ENCODE results near the gene CA4. TPM values are rescaled to one million over a fixed set of nuclear protein-coding genes. Genes with fewer than 3 reads are reported as not detected.
"Not testable (repeated sequence)": the region's sequence is repeated elsewhere in the genome, so short reads cannot be mapped to it uniquely, and the experiment has no call there.

The CA4 gene
- total RNA-seq, 1 donor from 2014 or later, result 5.2 TPM

- not testable (repeated sequence) for DNase-seq
Measured at GRCh38 chr17:60174767-60175166, 25.0 kb downstream of the CA4 start.

- not testable (repeated sequence) for DNase-seq
Measured at GRCh38 chr17:60176763-60177162, 27.0 kb downstream of the CA4 start.

DNA sequence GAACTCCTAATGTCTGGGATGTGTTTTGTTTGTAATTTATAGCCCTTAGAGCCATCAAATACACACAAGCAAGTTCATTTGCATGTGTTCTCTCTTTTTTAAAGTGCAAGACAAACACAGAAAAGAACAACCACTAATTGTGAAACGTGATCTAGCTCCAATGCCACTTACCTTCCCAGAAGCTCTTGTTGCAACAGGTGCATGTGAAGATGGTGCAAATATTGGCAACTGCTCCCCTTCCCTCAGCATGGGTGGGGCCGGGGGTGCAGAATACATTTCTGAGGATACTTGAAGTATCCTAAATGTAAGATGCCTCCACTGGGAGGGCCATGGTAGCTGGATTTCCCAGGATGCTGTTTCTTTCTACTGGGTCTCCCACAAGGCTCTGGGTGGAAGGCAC, 28.4 kb downstream of the CA4 start:
- not testable (repeated sequence) for DNase-seq

DNA sequence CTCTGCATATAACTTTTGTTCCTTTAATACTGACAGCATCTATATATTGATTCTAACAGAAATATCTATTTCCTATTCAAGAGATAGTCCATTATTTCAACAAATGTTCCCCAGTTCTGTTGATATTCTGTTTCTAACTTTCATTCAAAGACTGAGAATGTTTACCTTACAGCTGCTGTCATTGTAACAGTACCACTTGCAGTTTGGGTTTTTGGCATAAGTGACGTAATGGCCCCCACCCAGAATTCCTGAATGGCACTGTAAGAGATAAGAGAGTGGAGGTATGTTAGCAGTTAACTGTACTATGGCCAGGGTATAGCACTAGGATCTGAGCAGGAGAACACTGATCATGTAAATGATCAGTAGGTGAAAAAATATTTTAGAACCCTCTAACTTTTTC, 30.6 kb downstream of the CA4 start:
- not testable (repeated sequence) for DNase-seq

DNA sequence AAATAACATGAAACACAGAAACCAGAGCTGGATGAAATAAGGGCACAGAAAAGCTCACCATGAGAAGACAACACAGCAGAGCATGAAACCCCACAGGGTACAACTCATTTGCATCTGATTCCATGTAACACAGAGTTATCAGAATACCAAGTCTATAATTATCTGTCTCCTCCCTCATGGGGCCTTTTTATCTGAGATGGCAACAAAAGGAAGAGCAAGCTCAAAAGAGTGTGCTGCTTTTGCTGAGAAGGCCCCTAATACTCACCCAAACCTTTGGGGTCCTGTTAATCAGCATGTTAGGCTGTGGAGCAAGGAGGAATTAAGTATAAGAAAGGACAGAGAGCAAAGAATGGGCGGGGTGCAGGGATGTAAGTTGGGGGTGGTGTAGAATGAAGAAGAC, 36.6 kb downstream of the CA4 start:
- not testable (repeated sequence) for DNase-seq

DNA sequence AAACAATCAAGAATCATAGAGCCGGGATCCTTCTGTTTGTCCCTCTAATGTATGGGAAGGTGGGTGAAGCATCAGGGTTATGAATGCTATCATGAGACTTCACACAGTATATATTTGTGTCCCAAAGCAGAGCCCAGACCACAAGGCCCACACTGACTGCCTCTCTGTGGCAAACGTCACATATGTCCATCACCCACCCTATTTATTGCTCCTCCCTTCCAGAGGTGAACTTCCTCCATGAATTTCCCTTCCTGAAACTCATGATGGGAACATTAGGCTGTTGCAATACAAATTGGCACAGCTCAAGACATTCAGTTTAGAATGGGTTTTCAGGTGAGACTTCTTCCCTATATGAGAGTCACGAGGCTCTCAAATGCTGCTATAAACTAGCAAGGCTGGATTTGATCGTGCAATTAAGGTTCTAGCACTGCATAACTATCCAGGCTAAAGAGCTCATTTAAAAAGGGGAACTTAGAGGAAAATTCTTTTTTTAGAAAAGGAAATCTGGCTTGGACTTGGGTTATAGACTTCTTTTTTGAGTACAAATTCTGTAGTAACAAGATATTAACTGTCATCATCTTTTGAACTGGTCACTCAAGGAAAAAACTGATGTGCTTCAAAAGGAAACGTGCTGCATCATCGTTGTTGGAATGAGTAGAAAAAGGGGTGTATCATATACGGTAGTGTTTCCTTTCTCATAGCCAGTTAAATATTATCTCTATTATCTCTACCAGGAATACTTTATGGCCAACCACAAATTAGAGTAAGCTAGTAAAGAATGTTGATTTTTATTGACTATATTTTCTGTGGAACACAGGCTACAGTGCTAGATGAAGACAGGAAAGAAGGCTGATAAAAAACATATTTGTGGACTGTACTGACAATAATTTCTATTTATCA, 37.3 kb downstream of the CA4 start:
- not testable (repeated sequence) for DNase-seq

GRCh38 chr17:60188759-60189158, 39.0 kb downstream of the CA4 start:
- DNase-seq, result no peak

DNA sequence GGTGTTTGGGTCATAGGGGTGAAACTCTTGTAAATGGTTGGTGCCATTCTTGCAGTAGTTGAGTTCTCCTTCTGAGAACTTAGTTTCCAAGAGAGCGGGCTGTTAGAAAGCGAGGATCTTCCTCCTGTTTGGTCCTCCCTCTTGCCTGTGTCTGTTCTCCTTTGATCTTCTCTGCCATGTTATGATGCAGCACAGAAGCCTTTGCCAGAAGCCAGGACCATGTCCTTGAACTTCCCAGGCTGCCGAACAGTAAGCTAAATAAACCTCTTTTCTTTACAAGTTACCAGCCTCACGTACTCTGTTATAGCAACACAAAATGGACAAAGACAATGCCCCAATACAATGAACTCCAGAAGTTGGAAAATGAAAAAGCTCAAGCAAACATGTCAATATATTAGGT, 40.3 kb downstream of the CA4 start:
- not testable (repeated sequence) for DNase-seq

- not testable (repeated sequence) for DNase-seq
Measured at GRCh38 chr17:60193032-60193431, 43.3 kb downstream of the CA4 start.

DNA sequence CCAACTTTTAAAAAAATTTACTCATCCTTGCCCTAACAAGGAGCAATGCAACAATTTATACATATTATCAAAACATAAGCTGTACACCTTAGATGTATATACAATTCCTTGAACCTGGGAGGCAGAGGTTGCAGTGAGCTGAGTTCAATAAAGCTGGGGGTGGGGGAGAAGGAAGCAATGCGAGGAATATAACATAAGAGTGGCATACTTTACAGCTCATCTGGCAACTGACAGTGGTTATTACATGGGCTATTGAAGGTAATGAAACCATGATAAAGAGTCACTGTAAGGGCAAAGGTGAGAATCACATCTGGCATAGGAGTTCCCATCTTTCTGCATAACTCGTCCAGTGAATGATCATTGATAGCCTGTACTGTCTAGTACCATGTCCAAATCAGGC, 43.7 kb downstream of the CA4 start:
- no peak for DNase-seq

- DNase-seq, result not testable (repeated sequence)
Measured at GRCh38 chr17:60194141-60194540, 44.4 kb downstream of the CA4 start.

- DNase-seq, result not testable (repeated sequence)
Measured at GRCh38 chr17:60198630-60199029, 48.9 kb downstream of the CA4 start.

DNA sequence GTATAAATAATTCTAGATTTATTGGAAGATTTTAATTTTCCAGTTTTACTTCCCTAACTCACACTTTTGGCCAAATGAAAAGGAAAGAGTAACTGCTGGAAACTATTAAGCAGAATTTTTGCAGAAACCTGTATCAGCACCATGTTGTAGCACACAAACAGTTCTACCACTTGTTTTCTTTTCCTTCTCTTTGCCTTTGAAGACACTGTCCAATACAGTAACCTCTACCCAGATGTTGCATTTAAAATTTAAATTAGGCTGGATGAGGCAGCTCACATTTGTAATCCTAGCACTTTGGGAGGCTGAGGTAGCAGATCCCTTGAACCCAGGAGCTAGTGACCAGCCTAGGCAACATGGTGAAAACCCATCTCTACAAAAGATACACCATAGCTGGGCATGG, 56.0 kb downstream of the CA4 start:
- DNase-seq, result not testable (repeated sequence)

GRCh38 chr17:60208302-60208701, 58.5 kb downstream of the CA4 start:
- DNase-seq, result not testable (repeated sequence)

Other genes with a start within 250 kb of the CA4 start
- 13.5 TPM for gene RNFT1, start 185.2 kb upstream of the CA4 start, total RNA-seq
- 34.6 TPM for gene HEATR6, start 71.1 kb upstream of the CA4 start, total RNA-seq
- 49.0 TPM for gene USP32, start 242.2 kb downstream of the CA4 start, total RNA-seq

All from tongue (tissue), 2 donors.